C4-2B (cell line): ENCODE results near the gene UGT1A3.

Experiments
- CTCF ChIP-seq: fragments of 450-650 bp; conservative IDR thresholded peaks from 2 replicates; pipeline ENCODE4 v1.5.1; 2017; ENCODE audit warnings: mild to moderate bottlenecking
- ZFX ChIP-seq: fragments of 450-650 bp; IDR thresholded peaks from 2 replicates; pipeline ENCODE4 v1.6.1; 2017

- no peak for TF ChIP-seq ZFX
- TF ChIP-seq CTCF, result no peak
Measured at GRCh38 chr2:233684640-233685039, 44.2 kb upstream of the UGT1A3 start.
